GM21515 (cell line): ENCODE results near the gene DMXL2.
A peak's percentile ranks its signal among the peaks of the same experiment; 100 is the strongest.
"Not testable (repeated sequence)": the region's sequence is repeated elsewhere in the genome, so short reads cannot be mapped to it uniquely, and the experiment has no call there.

Source experiments
- ATAC-seq: cut with Tn5 transposase; IDR thresholded peaks from one replicate; pipeline ENCODE4 v1.9.1; 2021; ENCODE audit not compliant: unreplicated experiment

DMXL2 gene

GRCh38 chr15:51622604-51623370 lies at the start of gene DMXL2:
DMXL2 (minus strand) TSS chr15:51622771; CDS start chr15:51622545, 226 bp downstream.
- ATAC-seq = peak; percentile 30

DNA sequence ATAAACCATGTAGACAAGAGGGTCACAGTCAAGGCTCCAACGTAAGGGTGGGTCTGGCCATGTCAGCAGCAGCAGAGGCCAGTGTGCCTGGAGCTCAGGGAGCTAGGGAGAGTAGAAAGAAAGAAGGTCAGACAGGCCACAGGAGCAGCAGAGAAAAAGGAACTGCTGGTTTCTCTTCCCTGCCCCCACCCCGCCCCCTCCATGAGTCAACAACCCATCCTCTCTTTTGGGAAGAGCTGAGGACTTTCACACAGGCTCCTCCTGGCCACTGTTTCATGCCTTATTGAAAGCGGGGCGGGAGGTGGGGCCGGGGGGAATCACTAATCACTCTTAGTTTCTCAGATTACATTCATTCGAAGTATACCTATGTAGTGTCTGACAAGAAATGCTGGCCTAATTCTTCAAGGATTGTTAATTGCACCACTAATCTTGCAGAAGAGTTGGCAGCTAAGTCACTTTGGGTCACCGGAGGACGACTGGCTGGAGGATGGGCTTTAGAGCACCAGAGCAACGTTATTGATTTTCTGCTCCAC lies 49.6 kb upstream of the DMXL2 start:
- ATAC-seq = no peak

DNA sequence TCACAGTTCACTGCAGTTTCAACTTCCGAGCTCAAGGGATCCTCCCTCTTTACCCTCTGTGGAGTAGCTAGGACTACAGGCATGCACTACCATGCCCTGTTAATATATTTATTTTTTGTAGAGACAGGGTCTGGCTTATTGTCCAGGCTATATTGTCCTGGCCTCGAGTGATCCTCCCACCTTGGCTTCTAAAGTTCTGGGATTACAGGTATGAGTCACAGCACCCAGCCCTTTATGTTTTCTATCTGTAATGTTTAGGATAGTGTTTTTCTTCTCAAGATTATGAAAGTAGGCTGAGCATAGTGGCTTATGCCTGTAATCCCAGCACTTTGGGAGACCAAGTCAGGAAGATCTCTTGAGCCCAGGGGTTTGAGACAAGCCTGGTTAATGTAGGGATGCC lies 46.8 kb upstream of the DMXL2 start:
- ATAC-seq = no peak

- ATAC-seq = no peak
Measured at GRCh38 chr15:51668446-51668845, 45.9 kb upstream of the DMXL2 start.

DNA sequence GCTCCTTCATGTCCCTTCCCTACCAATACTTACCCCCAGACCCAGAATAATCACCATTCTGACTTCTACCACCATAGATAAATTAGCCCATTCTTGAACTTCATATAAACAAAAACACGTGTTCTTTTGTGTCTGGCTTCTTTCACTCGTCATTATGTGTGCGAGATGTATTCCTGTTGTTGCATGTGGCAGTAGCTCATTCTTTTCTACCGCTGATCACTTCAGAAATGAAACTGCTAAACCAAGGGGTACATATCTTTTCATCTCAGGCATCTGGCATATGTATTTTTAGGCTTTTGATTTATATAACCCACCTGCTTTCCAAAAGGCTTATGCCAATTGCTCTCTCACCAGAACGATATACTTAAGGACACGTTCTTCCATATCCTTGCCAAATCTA lies 44.9 kb upstream of the DMXL2 start:
- ATAC-seq = no peak

- no peak for ATAC-seq
Measured at GRCh38 chr15:51661072-51661471, 38.5 kb upstream of the DMXL2 start.

DNA sequence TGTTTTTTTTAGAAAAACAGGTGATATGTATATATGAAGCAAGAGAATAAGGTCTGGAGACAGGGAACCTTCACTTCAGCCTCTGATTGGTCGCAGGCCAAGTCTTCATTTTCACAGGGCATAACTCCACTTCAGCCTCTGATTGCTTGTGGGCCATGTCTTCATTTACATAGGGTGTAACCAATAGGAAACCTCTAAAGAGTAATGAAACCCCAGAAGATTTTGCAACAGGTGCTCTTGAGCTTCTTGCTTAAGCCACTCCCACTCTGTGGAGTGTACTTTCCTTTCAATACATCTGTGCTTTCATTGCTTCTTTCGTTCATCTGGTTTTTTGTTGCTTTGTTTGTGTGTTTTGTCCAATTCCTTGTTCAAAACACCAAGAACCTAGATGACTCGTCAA lies 36.1 kb upstream of the DMXL2 start:
- no peak for ATAC-seq

GRCh38 chr15:51655401-51656057 lies 33.0 kb upstream of the DMXL2 start:
- not testable (repeated sequence) for ATAC-seq

DNA sequence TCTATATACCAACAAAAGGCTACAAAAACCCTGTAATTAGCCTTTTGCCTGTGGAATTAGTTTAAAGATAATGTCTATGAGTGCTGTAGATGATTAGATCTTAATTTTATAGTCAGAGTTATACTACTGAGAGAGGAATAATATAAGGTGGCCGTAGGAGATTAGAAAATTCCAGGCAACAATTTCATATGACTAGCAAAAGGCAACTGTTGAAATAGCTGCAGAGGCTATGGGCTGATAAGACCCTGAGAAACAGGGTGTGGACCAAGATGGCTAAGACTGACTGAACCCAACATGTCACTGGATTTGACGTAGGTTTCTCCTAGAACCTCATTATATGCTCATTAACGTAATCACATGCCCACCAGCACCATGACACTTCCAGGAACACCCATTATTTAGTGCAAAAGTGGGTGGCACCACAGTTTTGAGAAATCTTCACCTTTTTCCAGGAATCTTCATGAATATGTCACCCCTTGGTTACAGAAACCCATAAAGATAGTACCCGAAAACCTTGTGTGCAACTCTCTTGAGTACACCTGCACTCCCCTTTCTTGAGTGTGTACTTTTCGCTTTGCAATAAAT lies 29.6 kb upstream of the DMXL2 start:
- no peak for ATAC-seq

- no peak for ATAC-seq
Measured at GRCh38 chr15:51649659-51650521, 27.3 kb upstream of the DMXL2 start.

GRCh38 chr15:51648643-51649042 lies 26.1 kb upstream of the DMXL2 start:
- ATAC-seq = not testable (repeated sequence)

DNA sequence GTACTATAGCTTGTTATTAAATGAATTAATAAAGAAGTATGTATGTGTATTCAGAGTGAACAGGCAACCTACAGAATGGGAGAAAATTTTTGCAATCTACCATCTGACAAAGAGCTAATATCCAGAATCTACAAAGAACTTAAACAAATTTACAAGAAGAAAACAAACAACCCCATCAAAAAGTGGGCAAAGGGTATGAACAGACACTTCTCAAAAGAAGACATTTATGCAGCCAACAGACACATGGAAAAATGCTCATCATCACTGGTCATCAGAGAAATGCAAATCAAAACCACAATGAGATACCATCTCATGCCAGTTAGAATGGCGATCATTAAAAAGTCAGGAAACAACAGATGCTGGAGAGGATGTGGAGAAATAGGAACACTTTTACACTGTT lies 25.5 kb upstream of the DMXL2 start:
- ATAC-seq = not testable (repeated sequence)

DNA sequence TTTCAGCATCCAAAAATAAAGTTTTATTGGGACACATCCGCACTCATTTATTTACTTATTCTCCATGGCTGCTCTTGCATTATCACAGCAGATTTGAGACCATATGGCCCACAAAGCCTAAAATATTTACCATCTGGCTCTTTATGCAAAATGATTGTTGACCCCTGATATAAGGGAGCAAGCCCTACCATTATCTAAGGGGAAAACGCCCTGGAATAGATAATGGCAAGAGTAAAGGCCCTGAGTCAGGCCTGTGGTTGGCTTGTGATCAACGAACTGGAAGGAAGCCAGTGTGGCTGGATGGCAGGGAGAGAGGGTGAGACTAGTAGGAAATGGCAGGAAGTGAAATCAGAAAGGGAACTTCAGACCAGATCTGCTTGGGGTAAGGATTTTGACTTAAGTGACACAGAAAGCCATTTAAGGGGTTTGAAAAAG lies 24.6 kb upstream of the DMXL2 start:
- no peak for ATAC-seq

- no peak for ATAC-seq
Measured at GRCh38 chr15:51642696-51643095, 20.1 kb upstream of the DMXL2 start.

GRCh38 chr15:51641490-51642130 lies 19.0 kb upstream of the DMXL2 start:
- no peak for ATAC-seq

GRCh38 chr15:51634591-51635198 lies 12.1 kb upstream of the DMXL2 start:
- no peak for ATAC-seq

DNA sequence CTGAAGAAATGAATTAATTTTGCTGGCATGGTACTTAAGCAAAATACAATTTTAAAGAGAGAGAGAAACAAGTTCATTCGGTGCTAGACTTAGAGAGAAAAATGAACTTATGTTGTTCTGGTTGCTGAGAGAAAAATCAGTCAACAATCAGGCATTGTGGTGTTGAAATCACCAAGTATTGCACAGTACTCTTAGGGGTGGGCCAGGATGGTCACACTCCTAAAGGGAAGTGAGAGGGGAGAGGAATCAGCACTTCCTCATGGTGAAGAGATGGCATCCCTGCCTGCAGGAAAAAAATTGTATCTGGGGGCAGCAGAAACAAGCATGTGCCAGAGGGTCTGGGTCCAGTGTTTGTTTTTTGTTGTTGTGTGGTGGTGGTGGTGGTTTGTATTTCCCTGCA lies 7.0 kb upstream of the DMXL2 start:
- no peak for ATAC-seq

DNA sequence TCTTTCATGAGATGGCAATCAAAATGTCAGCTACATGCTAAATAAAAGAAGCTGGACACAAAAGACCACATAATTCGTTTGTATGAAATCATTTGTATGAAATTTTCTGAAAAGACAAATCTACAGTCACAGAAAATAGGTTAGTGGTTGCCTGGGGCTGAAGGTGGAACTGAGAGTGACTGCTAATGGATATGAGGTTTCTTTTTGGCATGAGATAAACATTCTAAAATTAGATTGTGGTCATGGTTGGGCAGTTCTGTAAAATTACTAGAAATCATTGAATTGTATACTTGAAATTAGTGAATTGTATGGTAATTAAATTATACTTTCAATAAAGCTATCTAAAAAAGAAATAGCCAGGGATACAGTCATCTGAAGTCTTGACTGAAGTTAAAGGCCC lies 2.7 kb upstream of the DMXL2 start:
- peak; percentile 28 for ATAC-seq

GRCh38 chr15:51624022-51624421 lies 1.5 kb upstream of the DMXL2 start:
- ATAC-seq = no peak

DNA sequence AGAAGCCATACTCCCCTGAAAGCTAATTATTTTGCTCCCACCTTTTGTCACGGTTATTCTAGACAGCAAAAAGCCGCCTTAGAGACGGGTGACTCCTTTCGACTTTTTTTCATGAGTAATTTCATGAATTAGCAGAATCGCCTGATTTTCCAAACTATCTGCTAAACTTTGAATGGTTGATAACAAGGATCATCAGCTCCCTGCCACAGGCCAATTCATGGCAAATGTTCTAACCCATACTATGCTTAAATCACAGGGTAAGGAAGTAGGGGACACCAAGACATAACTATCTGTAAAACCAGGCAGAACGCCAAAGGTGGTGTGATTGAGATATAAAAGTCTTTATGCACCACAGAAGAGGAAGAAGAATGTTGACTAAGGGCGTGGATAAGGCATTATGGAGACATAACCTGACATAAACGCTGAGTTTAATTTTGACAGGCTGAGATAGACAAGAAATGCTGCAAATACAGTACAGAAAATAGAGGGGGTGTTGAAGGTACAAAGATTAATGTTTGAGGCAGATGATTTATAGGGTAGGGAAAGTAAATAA lies 891 bp upstream of the DMXL2 start:
- no peak for ATAC-seq
